Hippocampal formation (tissue), 2 donors: ENCODE data around the gene B3GAT1.
"Not testable (repeated sequence)": the region's sequence is repeated elsewhere in the genome, so short reads cannot be mapped to it uniquely, and the experiment has no call there.

ENCODE experiments used
- DNase-seq, 2 donors: peaks; one replicate each; lab custom pipeline; 2025; lab: John Stamatoyannopoulos, UW

B3GAT1 gene

GRCh38 chr11:134355136-134355535 lies 56.9 kb downstream of the B3GAT1 start:
- no peak for DNase-seq

- DNase-seq = no peak
Measured at GRCh38 chr11:134352111-134352510, 59.9 kb downstream of the B3GAT1 start.

- no peak for DNase-seq
Measured at GRCh38 chr11:134350381-134350780, 61.7 kb downstream of the B3GAT1 start.

GRCh38 chr11:134349802-134350355 lies 62.2 kb downstream of the B3GAT1 start:
- DNase-seq = no peak

- no peak for DNase-seq
Measured at GRCh38 chr11:134349109-134349801, 62.8 kb downstream of the B3GAT1 start.

- DNase-seq = no peak
Measured at GRCh38 chr11:134347441-134347840, 64.6 kb downstream of the B3GAT1 start.

- DNase-seq = no peak
Measured at GRCh38 chr11:134346976-134347350, 65.1 kb downstream of the B3GAT1 start.

- DNase-seq = no peak
Measured at GRCh38 chr11:134346101-134346975, 65.7 kb downstream of the B3GAT1 start.

- no peak for DNase-seq
Measured at GRCh38 chr11:134345237-134345550, 66.8 kb downstream of the B3GAT1 start.

- not testable (repeated sequence) for DNase-seq
Measured at GRCh38 chr11:134344497-134345236, 67.4 kb downstream of the B3GAT1 start.

- no peak for DNase-seq
Measured at GRCh38 chr11:134343646-134344045, 68.4 kb downstream of the B3GAT1 start.

- no peak for DNase-seq
Measured at GRCh38 chr11:134342572-134343340, 69.3 kb downstream of the B3GAT1 start.

- DNase-seq = no peak
Measured at GRCh38 chr11:134341805-134342571, 70.1 kb downstream of the B3GAT1 start.

- no peak for DNase-seq
Measured at GRCh38 chr11:134340354-134340964, 71.6 kb downstream of the B3GAT1 start.

- DNase-seq = no peak
Measured at GRCh38 chr11:134339756-134340155, 72.3 kb downstream of the B3GAT1 start.

- DNase-seq = no peak
Measured at GRCh38 chr11:134338654-134339053, 73.4 kb downstream of the B3GAT1 start.

GRCh38 chr11:134338068-134338467 lies 74.0 kb downstream of the B3GAT1 start:
- no peak for DNase-seq

GRCh38 chr11:134337051-134337450 lies 75.0 kb downstream of the B3GAT1 start:
- no peak for DNase-seq

GRCh38 chr11:134334796-134335571 lies 77.1 kb downstream of the B3GAT1 start:
- DNase-seq = no peak

- DNase-seq = no peak
Measured at GRCh38 chr11:134333946-134334345, 78.1 kb downstream of the B3GAT1 start.
